GM18520 (cell line): ENCODE data around the gene OR2A2.

ENCODE experiments used
- ATAC-seq: cut with Tn5 transposase; IDR thresholded peaks from one replicate; pipeline ENCODE4 v1.9.1; 2021; ENCODE audit not compliant: unreplicated experiment

The OR2A2 gene

DNA sequence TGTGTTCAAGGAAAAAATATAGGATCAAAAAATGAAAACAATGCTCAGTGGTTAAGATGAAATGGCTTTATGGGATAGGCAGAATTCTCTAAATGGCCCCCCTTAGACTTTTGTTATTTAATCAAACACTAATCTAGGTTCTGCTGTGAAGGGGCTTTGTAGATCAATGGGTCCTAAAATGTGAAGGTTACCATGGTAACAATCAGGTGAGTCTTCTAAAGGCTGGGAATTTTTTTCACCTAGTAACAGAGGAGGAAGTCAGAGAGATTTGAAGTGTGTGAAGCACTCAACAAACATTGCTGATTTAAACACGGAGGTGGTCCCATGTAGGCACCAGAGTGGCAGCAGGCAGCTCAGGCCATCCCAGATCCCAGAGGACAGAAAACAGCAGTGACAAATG lies 24.7 kb downstream of the OR2A2 start:
- no peak for ATAC-seq

DNA sequence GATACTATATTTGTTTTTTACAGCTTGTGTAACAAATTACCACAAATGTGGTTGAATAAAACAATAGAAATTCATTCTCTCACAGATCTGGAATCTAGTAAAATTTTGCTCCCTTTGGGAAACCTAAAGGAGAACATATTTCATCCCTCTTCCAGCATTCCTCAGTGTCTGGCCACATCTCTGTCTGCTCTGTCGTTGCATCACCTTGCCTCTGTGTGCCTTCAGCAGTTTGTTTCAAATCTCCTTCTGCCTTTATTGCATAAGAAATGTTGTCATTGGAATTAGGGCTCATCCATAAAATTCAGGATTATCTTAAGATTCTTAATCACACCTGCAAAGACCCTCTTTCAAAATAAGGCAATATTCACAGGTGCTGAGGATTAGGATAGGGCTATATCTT lies 28.1 kb downstream of the OR2A2 start:
- no peak for ATAC-seq

DNA sequence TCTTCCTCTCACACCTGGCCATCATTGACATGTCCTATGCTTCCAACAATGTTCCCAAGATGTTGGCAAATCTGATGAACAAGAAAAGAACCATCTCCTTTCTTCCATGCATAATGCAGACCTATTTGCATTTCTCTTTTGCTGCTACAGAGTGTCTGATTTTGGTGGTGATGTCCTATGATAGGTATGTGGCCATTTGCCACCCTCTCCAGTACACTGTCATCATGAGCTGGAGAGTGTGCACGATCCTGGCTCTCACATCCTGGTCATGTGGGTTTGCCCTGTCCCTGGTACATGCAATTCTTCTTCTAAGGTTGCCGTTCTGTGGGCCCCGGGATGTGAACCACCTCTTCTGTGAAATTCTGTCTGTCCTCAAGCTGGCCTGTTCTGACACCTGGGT lies 32.8 kb downstream of the OR2A2 start:
- no peak for ATAC-seq

DNA sequence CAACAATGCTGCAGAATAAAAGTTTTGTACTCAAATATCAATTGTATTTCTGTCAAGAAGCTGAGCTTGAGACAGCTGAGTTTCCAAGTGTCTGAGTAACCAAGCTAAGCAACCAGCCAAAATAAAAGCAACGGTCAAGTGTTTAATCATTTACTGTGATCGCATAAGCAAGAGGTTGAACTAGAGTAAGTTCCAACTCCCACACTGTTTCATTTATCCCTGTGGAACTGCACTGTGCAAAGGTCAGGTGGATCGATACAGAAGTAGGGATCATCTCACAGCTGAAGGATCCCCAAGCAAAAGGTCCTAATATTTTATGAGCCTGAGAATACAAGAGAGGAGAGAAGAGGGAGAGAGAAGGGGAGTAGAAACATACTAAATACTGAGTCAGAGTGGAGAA lies 35.0 kb downstream of the OR2A2 start:
- ATAC-seq = no peak

DNA sequence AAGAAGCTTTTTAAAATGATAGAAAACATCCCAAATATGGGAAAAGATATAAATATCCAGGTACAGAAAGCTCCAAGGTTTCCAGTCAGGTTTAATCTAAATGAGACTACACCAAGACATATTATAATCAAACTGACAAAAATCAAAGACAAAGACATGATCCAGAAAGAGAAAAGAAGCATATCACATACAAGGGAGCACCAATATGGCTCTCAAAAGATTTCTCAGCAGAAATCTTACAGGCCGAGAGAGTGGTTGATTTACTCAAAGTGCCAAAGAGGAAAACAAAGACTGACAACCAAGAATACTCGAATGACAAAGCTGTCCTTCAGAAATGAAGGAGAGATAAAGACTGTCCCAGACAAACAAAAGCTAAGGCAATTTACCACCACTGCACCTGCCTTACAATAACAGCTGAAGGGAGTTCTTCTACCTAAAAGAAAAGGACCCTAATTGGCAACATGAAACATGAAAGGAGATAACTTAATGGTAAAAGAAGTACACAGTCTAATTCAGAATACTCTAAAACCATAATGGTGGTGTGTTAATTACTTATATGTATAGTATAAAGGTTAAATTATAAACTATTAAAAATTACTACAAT lies 38.9 kb downstream of the OR2A2 start:
- no peak for ATAC-seq

DNA sequence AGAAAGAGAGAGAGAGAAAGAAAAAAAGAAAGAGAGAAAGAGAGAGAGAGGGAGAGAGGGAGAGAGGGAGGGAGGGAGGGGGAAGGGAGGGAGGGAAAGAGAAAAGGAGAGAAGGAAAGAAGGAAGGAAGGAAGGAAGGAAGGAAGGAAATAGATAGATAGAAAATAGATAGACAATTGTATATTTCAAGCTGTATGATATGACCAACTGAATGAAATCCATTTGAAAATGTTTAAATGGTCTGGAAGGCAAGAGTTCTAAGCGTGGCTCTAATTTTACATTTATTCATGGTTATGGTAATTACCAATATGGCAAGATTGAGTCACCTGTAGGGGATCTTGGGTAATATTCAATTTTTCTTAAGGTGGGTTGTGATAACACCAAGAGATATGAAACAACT lies 49.5 kb downstream of the OR2A2 start:
- ATAC-seq = no peak
